Measurements from ENCODE around the gene SERPINA6.
"Not testable (repeated sequence)": the region's sequence is repeated elsewhere in the genome, so short reads cannot be mapped to it uniquely, and the experiment has no call there.

Gene SERPINA6
- 0 to 1.2 (median 0) reads per million in 17 experiments for total RNA-seq

- DNase-seq = no peak
These were observed at the start of gene SERPINA6 for GRCh38 chr14:94322648-94323570. TSS of gene SERPINA6 (minus strand) at chr14:94323336. CDS start at chr14:94314648, 8,688 bp downstream.

DNA sequence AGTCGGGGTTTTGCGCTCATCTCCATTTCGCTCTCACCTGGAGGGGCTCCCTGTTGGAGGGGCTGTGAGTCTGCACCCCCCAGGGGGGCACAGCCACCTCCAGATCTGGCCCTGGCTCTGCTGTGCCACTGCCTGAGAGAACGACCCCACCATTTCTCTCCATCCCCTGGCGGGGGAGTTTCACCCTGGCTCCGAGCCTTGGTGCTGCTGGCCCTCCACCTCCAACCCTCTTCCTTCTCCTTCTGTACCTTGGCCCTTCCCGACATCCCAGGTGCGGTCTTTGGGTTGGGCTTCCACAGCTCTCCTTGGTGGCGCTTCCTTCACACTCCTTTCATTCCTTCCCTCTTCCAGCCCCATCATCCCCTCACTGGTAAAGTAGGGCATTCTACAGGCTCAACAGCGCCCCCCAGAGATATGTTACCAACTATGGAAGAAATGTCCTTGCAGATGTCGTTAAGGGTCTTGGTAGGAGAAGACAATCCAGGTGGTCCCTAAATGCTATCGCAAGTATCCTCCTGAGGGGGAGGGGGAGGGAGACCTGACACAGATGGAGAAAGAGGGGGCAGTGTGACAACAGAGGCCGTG, 49.0 kb upstream of the SERPINA6 start:
- DNase-seq = no peak

DNA sequence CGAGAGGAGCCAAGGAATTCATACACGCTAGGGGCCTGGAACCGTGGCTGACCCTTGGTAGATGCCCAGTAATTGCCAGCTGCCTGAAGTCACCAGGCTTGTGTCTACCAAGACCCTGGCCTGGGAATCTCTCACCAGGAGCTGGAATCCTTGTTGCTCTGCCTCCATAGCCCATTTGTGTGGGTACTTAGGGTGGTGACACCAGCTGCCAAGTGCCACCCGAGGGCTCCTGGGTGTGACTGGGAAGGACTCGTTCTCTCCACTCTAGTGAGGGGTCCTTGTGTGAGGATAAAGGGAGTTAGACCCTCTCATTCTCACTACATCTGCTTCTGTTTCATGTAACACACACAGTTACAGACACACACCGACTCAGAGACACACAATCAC, 47.4 kb upstream of the SERPINA6 start:
- DNase-seq = no peak

- DNase-seq = not testable (repeated sequence)
These were observed 46.8 kb upstream of the SERPINA6 start for GRCh38 chr14:94369766-94370523.

GRCh38 chr14:94368956-94369355, 45.8 kb upstream of the SERPINA6 start:
- DNase-seq = no peak

- DNase-seq = no peak
These were observed 45.1 kb upstream of the SERPINA6 start for GRCh38 chr14:94368243-94368590.

DNA sequence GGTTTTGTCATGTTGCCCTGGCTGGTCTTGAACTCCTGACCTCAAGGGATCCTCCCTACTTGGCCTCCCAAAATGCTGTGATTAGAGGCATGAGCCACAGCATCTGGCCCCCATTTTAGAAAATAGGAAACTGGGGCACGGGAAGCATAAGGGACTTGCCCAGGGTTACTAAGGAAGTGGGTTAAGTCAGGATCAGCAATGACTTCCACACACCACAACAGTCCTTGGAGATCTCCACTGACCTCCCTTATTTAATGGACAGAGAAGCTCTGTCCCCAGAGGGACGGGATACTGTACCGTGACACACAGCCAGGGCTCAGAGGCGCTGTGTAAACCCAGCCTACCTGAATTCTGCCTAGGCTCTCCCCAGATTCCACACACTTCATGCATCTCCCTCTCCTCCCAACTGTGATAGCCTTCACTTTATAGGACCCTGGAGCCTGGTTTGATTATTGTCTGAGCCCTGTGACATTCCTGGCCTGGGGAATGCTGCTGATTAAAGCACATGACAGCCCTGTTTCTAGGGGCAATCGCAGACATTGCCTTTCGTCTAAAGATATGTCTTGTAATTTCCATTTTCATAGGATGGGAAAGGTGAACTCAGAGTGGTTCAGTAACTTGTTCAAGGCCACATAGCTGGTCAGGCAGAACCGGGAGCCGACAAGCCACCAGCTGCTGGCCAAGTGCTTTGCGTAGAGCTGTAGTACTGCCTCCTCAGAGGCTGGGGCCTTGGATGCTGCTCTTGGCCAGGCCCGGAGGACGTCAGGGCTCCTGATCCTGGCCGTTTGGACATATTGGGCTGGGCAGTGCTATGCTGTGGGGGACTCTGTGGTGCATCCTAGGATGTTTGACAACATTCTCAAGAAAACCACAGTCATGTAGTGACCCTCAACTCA, 44.5 kb upstream of the SERPINA6 start:
- peak; percentile 74 to 89 (median 83) for DNase-seq

DNA sequence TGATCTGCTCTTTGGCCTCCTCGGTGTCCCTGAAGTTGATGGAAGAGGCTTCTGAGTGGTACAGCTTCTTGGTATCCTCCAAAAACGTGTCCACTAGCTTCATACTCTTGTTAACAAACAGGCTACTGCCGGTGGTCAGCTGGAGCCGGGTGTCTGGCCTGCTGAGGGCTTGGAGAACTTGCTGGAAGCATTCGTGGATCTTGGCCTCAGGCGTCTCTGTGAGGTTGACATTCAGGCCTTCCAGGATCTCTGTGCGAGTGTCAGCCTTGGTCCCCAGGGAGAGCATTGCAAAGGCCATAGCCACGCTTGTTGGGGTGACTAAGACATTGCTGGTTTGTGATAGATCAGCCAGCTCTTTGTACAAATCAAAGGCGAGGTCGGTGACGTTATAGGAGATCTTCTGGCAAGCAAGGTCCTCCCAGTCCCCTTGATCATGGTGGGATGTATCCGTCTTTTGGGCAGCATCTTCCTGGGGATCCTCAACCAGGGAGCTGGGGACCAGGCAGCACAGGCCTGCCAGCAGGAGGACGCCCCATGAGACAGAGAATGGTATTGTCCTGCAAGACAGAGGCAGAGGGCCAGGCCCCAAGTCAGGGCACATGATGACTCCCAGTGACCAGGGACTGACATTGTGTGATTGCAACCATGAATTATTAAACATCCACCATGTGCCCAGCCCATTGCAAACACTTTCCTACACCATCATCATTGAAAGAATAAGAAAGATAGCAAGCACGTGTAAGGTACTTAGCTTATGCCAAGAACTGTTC, 43.2 kb upstream of the SERPINA6 start, which contains the start of gene SERPINA2:
Gene SERPINA2 (minus strand): TSS at position 553 of the 770 bp plus-strand sequence.
- no peak for DNase-seq

- no peak for DNase-seq
These were observed 42.5 kb upstream of the SERPINA6 start for GRCh38 chr14:94365624-94366023.

- no peak for DNase-seq
These were observed 41.8 kb upstream of the SERPINA6 start for GRCh38 chr14:94364964-94365363.

DNA sequence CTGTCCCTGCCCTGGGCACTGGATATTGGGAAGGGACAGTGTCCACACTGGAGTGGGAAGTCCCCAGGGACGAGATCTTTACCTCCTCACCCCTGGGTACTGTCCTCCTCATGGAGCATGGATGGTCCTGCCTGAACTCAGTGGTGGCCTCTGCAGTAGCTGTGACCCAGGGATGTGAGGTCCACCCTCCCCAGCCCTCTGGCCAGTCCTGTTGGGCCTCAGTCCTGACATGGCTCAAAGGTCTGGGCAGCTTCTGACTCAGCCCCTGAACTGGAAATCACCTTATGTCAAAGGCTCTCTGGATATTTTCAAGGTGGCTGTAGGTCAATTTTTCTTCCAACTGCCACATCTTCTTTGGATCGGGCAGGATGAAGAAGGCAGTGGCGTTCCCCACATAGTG, 40.9 kb upstream of the SERPINA6 start:
- DNase-seq = no peak

GRCh38 chr14:94363151-94363624, 40.1 kb upstream of the SERPINA6 start:
- DNase-seq = no peak

GRCh38 chr14:94362614-94363133, 39.5 kb upstream of the SERPINA6 start:
- no peak for DNase-seq

GRCh38 chr14:94361682-94362081, 38.5 kb upstream of the SERPINA6 start:
- DNase-seq = no peak

- no peak for DNase-seq
These were observed 37.9 kb upstream of the SERPINA6 start for GRCh38 chr14:94360945-94361565.

- DNase-seq = no peak
These were observed 34.0 kb upstream of the SERPINA6 start for GRCh38 chr14:94357166-94357565.

DNA sequence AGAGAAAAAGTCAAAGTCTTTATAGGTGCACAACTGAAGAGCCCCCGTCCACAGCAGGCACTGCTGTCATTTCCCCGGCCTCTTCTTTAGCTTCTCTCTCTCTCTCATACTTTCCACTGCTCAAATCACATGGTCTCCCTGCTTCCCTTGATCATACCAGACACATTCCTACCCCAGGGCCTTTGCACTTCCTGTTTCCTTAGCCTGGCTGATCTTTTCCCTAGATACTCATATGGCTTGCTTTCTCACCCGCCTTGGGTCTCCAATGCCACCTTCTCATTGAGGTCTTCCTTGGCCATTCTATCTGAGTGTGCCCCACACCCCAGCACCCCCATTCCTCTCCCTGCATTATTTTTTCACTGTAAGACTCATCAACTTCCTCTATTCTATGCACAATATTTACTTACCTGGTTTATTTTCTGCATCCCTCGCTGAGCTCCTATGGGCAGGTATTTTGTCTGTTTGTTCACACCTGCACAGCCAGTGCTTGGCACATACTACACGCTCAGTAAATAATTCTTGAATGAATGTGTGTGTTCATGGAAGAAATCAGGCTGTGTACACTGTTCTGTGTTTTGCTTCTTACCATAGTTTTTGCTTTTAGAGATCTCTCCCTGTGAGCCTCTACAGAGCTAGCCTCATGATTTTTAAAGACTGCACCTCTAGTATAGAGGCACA, 33.4 kb upstream of the SERPINA6 start:
- peak in 1 of 4 experiments; percentile 20 for DNase-seq

- DNase-seq = peak; percentile 63 to 78 (median 72)
These were observed 32.2 kb upstream of the SERPINA6 start for GRCh38 chr14:94355191-94355794.

DNA sequence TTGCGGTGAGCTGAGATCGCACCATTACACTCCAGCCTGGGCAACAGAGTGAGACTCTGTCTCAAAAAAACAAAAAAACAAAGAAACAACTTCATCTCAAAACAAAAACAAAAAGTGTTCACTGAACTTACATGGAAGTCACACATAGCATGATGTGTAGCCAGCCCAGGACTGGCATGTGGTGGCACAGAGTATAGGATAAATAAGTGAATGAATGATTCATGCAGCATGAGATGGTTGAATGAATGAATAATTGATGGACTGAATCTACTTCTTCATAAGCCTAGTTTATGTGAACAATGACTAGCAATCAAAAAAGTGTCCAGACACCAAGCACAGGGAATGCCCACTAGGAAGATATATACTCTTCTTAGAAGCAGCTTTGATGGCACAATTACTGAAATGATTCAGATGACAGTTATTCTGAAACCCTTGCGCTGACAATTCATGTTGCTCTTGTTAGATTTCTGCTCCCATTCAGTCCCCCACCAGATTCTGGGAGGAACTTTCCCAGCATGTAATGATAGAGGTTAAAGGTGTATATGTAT, 31.6 kb upstream of the SERPINA6 start:
- DNase-seq = no peak

Data from suppressor macrophage (primary cell).